Panc1 (cell line): Measurements from ENCODE around the gene LEKR1. TPM values are rescaled to one million over a fixed set of nuclear protein-coding genes. Genes with fewer than 3 reads are reported as not detected.

Experiments used
- ATAC-seq: fragments of 200-7000 bp; cut with Tn5 transposase; 2 replicates; pipeline ENCODE4 v1.9.1; 2020; ENCODE audit warnings: mild to moderate bottlenecking, moderate library complexity
- BruUV-seq: library from RNA; stranded (reverse); fragments of 400-500 nt; replicated peaks from 2 replicates; lab custom pipeline; 2021; lab: Mats Ljungman, UMichigan
- CTCF ChIA-PET: fragments of 300-600 bp; sonication (Branson Sonifier 250); formaldehyde crosslinking; loops from one replicate; lab custom pipeline; 2022; ENCODE audit warnings: antibody characterized with exemption; lab: Charles Lee
- POLR2A ChIA-PET: fragments of 300-600 bp; sonication (Branson Sonifier 250); formaldehyde crosslinking; loops from one replicate; lab custom pipeline; 2022; ENCODE audit warnings: antibody characterized with exemption; lab: Charles Lee
- DNase-seq: peaks from one replicate; pipeline ENCODE4 v3.0.0-alpha.2; 2010; ENCODE audit warnings: low read depth, low spot score
- H3K27ac ChIP-seq: 2 replicates; pipeline ENCODE4 v1.5.1; 2011; ENCODE audit warnings: mild to moderate bottlenecking, low read length, inconsistent platforms
- H3K27me3 ChIP-seq: fragments of 200-500 bp; sonication (Bioruptor generic); 2 replicates; pipeline ENCODE4 v1.6.0; 2014; ENCODE audit warnings: low read length, inconsistent platforms; ENCODE audit not compliant: control insufficient read depth, insufficient read depth
- H3K36me3 ChIP-seq: fragments of 200-500 bp; sonication (Bioruptor generic); 2 replicates; pipeline ENCODE4 v1.5.1; 2014; ENCODE audit warnings: inconsistent platforms, mild to moderate bottlenecking, low read length, moderate library complexity; ENCODE audit not compliant: control insufficient read depth, insufficient read depth
- H3K4me1 ChIP-seq: 2 replicates; pipeline ENCODE4 v1.5.1; 2011; ENCODE audit warnings: inconsistent platforms, mild to moderate bottlenecking, low read length, moderate library complexity; ENCODE audit not compliant: control insufficient read depth, insufficient read depth
- H3K4me3 ChIP-seq, 2 experiments: 2 replicates each; pipeline ENCODE4 v1.5.1; 2011 to 2012; ENCODE audit warnings: low read depth in 2 of 2, low read length in 2 of 2, mild to moderate bottlenecking in 2 of 2, inconsistent platforms in 1 of 2, moderate library complexity in 1 of 2
- H3K9me3 ChIP-seq: fragments of 200-500 bp; sonication (Bioruptor generic); 2 replicates; pipeline ENCODE4 v1.5.1; 2014; ENCODE audit warnings: low read depth, mild to moderate bottlenecking, inconsistent platforms, low read length, moderate library complexity; ENCODE audit not compliant: control insufficient read depth, insufficient read depth
- POLR2AphosphoS5 ChIP-seq: IDR thresholded peaks from 2 replicates; pipeline ENCODE4 v1.6.1; 2012; ENCODE audit warnings: mild to moderate bottlenecking, low read depth, low read length, moderate library complexity
- SIN3A ChIP-seq: IDR thresholded peaks from 2 replicates; pipeline ENCODE4 v1.6.1; 2012; ENCODE audit warnings: low read depth, mild to moderate bottlenecking, low read length, moderate library complexity, borderline replicate concordance; ENCODE audit not compliant: insufficient read depth
- TCF7L2 ChIP-seq: IDR thresholded peaks from 2 replicates; pipeline ENCODE4 v1.6.1; 2011; ENCODE audit warnings: mild to moderate bottlenecking, low read depth, low read length, inconsistent platforms
- in situ Hi-C: cut with HindIII; loops from 2 replicates; pipeline ENCODE4 v1.10.0; 2016; ENCODE audit warnings: low sequenced_read_pairs, low pct_unique_long_range_greater_than_20kb
- intact Hi-C: fragments of 100-400 bp; cut with micrococcal nuclease; formaldehyde crosslinking; loops from one replicate; pipeline ENCODE4 v1.10.0; 2022; ENCODE audit not compliant: unreplicated experiment
- total RNA-seq: library from RNA; stranded (reverse); gene quantifications from one replicate; pipeline ENCODE4 v1.2.1, GENCODE V29; 2021; ENCODE audit not compliant: unreplicated experiment
- TF ChIP-seq, protein P1 (sequence below), 2 experiments: IDR thresholded peaks; 2 replicates each; pipeline ENCODE4 v1.6.1; 2011 to 2012; ENCODE audit warnings: low read depth in 2 of 2, control low read depth in 1 of 2, low read length in 1 of 2, mild to moderate bottlenecking in 1 of 2, moderate library complexity in 1 of 2; ENCODE audit not compliant: insufficient read depth in 1 of 2
- TF ChIP-seq, protein P2 (sequence below): fragments of 450-650 bp; IDR thresholded peaks from 2 replicates; pipeline ENCODE4 v1.5.1; 2017; ENCODE audit warnings: mild to moderate bottlenecking

LEKR1 gene
- total RNA-seq, 1 experiment from 2014 or later, result not detected

DNA sequence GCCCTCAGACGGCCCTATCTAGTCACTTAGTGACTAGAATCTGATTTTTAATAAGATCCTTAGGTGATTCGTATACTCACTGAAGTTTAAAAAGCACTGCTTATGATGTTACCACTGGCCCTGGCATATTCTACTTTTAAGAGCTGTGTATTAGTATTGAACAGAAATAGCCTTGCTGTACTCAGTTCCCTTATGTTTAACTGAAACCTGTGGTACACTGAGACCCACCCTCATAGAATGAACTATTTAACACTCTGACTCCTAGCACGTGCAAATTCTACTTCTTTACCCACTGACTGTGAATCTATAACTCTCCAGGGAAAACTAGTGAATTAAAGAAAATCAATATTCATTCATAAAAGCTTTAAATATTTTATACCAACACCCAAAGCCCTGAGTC is 224.9 kb downstream of the LEKR1 start:
- no TSS peak for BruUV-seq
- no peak for TF ChIP-seq POLR2AphosphoS5
- no peak for TF ChIP-seq SIN3A
- TF ChIP-seq, protein P1, sequence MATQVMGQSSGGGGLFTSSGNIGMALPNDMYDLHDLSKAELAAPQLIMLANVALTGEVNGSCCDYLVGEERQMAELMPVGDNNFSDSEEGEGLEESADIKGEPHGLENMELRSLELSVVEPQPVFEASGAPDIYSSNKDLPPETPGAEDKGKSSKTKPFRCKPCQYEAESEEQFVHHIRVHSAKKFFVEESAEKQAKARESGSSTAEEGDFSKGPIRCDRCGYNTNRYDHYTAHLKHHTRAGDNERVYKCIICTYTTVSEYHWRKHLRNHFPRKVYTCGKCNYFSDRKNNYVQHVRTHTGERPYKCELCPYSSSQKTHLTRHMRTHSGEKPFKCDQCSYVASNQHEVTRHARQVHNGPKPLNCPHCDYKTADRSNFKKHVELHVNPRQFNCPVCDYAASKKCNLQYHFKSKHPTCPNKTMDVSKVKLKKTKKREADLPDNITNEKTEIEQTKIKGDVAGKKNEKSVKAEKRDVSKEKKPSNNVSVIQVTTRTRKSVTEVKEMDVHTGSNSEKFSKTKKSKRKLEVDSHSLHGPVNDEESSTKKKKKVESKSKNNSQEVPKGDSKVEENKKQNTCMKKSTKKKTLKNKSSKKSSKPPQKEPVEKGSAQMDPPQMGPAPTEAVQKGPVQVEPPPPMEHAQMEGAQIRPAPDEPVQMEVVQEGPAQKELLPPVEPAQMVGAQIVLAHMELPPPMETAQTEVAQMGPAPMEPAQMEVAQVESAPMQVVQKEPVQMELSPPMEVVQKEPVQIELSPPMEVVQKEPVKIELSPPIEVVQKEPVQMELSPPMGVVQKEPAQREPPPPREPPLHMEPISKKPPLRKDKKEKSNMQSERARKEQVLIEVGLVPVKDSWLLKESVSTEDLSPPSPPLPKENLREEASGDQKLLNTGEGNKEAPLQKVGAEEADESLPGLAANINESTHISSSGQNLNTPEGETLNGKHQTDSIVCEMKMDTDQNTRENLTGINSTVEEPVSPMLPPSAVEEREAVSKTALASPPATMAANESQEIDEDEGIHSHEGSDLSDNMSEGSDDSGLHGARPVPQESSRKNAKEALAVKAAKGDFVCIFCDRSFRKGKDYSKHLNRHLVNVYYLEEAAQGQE (IDR thresholded peaks at IDR 0.05; ENCODE audit: insufficient read depth in 1 of 2, low read depth in 2 of 2, low read length in 1 of 2), result no peak
- TF ChIP-seq, protein P2, sequence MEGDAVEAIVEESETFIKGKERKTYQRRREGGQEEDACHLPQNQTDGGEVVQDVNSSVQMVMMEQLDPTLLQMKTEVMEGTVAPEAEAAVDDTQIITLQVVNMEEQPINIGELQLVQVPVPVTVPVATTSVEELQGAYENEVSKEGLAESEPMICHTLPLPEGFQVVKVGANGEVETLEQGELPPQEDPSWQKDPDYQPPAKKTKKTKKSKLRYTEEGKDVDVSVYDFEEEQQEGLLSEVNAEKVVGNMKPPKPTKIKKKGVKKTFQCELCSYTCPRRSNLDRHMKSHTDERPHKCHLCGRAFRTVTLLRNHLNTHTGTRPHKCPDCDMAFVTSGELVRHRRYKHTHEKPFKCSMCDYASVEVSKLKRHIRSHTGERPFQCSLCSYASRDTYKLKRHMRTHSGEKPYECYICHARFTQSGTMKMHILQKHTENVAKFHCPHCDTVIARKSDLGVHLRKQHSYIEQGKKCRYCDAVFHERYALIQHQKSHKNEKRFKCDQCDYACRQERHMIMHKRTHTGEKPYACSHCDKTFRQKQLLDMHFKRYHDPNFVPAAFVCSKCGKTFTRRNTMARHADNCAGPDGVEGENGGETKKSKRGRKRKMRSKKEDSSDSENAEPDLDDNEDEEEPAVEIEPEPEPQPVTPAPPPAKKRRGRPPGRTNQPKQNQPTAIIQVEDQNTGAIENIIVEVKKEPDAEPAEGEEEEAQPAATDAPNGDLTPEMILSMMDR, result no peak
- TF ChIP-seq TCF7L2, result no peak
- no peaks in the 10 kb centered on the region for H3K9me3 ChIP-seq
- in situ Hi-C loops, result no loop called here
- no peaks in the 10 kb centered on the region for H3K4me1 ChIP-seq
- no peaks in the 10 kb centered on the region for H3K27me3 ChIP-seq
- no peak overlapping the region for H3K4me3 ChIP-seq
- POLR2A ChIA-PET, result no interaction called here
- no peak overlapping the region for H3K27ac ChIP-seq
- DNase-seq (no peak), ATAC-seq (no peak)
- CTCF ChIA-PET, result no interaction called here
- intact Hi-C loops, result no loop called here
- no peaks in the 10 kb centered on the region for H3K36me3 ChIP-seq

DNA sequence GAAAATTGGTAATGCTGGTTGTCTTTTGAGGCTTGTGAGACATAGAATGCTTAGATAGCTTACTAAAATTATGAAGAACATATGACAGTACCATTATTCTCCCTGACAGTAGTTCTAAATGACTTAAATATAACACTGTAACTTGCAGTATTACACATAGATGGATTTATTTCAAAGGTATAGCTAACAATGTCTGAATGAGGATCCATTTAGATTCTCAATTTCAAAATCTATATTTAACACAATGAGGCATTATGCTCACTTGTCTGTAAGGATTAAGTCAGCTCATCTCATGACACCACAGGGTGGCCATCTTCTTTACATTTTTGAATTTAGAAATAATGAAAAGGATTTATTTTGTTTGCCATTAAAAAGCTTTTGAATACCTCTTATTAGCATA is 225.4 kb downstream of the LEKR1 start:
- ChIA-PET CTCF (no interaction called here), POLR2A (no interaction called here)
- DNase-seq, result no peak
- no peaks in the 10 kb centered on the region for H3K36me3 ChIP-seq
- H3K4me1 ChIP-seq, result no peaks in the 10 kb centered on the region
- H3K4me3 ChIP-seq, result no peak overlapping the region
- H3K9me3 ChIP-seq, result no peaks in the 10 kb centered on the region
- in situ Hi-C loops, result no loop called here
- intact Hi-C loops, result no loop called here
- H3K27me3 ChIP-seq, result no peaks in the 10 kb centered on the region
- TF ChIP-seq POLR2AphosphoS5, result no peak
- TF ChIP-seq TCF7L2, result no peak
- TF ChIP-seq SIN3A, result no peak
- TF ChIP-seq, protein P2, result no peak
- TF ChIP-seq, protein P1 (IDR thresholded peaks at IDR 0.05; ENCODE audit: insufficient read depth in 1 of 2, low read depth in 2 of 2, low read length in 1 of 2), result no peak
- ATAC-seq, result no peak
- BruUV-seq, result no TSS peak
- H3K27ac ChIP-seq, result no peak overlapping the region
